NCI-H1092 (cell line): ENCODE results near the gene GNA15.
"Not testable (repeated sequence)": the region's sequence is repeated elsewhere in the genome, so short reads cannot be mapped to it uniquely, and the experiment has no call there.

Source experiments
- DNase-seq: peaks from one replicate; lab custom pipeline; 2025; lab: John Stamatoyannopoulos, UW

Gene GNA15

DNA sequence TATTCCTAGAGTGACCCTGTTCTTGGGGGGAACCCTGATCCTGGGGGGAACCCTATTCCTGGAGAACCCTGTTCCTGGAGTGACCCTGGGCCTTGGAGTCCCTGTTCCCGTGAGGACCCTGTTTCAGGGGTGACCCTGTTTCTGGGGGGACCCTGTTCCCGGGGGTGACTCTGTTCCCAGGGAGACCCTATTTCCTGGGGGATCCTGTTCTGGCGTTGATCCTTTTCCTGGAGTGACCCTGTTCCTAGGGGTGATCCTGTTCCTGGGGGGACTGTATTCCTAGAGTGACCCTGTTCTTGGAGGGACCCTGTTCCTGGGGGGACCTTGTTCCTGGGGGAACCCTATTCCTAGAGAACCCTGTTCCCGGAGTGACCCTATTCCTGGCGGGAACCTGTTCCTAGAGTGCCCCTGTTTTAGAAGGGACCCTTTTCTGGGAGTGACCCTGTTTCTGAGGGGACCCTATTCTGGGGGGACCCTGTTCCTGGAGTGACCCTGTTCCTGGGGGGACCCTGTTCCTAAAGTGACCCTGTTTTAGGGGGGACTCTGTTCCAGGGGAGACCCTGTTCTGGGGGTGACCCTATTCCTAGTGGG, 15.0 kb downstream of the GNA15 start:
- no peak for DNase-seq

- DNase-seq = no peak
Measured at GRCh38 chr19:3151563-3152418, 16.0 kb downstream of the GNA15 start.

DNA sequence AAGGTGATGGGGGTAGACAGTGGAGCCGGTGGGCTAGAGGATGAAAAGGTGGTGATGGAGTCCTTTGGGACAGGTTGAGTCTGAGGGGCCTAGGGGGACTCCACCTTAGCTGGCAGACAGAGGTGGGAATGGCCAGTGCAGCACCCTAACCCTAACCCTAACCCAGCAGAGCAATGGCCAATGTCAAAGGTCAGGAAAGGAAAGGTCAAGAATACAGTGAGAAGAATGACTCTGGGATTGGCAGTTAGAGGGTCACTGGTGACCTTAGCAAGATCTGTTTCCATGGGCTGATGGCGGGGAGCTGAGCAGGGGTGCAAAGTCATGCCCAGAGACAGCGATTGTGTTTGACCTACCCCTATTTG, 16.6 kb downstream of the GNA15 start:
- DNase-seq = no peak

- no peak for DNase-seq
Measured at GRCh38 chr19:3153286-3154230, 17.7 kb downstream of the GNA15 start.

- DNase-seq = not testable (repeated sequence)
Measured at GRCh38 chr19:3154447-3154846, 18.6 kb downstream of the GNA15 start.

GRCh38 chr19:3154957-3155736, 19.3 kb downstream of the GNA15 start:
- DNase-seq = no peak

DNA sequence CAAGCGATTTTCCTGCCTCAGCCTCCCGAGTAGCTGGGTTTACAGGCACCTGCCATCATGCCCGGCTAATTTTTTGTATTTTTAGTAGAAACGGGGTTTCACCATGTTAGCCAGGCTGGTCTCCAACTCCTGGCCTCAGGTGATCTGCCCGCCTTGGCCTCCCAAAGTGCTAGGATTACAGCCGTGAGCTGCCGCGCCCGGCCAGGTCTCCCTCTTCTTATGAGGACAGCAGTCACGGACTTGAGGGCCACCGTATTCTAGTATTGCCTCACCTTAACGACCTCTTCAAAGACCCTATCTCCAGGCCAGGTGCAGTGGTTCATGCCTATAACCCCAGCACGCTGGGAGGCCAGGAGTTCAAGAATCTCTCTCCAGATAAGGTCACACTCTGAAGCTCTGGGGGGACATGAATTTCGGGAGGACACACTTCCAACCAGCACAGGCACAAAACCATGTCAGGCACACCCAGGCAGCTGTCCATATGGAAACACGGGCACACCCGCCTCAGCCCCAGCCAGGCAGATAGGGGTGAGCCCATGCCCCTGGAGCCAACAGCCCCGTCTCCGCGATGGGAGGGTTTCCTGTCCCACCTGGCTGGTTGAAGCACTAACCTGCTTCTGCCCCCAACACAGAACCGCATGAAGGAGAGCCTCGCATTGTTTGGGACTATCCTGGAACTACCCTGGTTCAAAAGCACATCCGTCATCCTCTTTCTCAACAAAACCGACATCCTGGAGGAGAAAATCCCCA, 21.4 kb downstream of the GNA15 start:
- DNase-seq = no peak

- no peak for DNase-seq
Measured at GRCh38 chr19:3159565-3159964, 23.7 kb downstream of the GNA15 start.

DNA sequence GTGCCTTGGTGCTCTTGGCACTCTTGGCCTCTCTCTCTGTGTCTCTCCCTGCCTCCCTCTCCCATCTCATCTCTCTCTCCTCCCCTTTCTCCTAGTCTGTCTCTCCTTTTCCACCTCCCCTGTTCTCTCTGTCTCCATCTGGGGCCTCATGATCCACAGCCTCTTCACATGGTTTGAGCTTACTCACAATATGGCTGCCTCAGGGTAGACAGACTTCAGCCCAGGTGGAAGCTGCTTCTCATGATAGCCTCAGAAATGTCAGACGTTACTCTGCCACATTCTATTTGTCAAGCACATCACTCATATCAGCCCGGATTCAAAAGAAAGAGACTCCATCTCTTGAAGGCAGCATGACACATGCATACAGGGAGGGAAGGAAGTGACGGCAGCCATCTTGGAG, 24.4 kb downstream of the GNA15 start:
- no peak for DNase-seq

- no peak for DNase-seq
Measured at GRCh38 chr19:3161453-3161852, 25.6 kb downstream of the GNA15 start.

- peak; percentile 14 for DNase-seq
Measured at GRCh38 chr19:3162418-3163229, 26.8 kb downstream of the GNA15 start.

DNA sequence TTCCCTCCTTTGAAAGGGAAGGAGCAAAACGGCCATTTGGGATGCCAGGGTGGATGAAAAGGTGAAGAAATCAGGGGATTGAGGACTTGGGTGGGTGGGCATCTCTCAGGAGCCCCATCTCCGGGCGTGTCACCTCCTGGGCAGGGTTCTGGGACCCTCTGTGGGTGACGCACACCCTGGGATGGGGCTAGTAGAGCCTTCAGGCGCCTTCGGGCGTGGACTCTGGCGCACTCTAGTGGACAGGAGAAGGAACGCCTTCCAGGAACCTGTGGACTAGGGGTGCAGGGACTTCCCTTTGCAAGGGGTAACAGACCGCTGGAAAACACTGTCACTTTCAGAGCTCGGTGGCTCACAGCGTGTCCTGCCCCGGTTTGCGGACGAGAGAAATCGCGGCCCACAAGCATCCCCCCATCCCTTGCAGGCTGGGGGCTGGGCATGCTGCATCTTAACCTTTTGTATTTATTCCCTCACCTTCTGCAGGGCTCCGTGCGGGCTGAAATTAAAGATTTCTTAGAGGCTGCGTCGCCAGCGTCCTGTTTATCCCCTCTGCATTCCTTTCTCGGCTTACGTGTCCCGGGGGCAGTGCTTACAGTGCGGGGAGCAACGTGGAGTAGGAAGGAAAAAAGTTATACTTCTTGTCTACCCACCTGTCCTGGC, 27.5 kb downstream of the GNA15 start:
- DNase-seq = peak; percentile 56

GRCh38 chr19:3163943-3164342, 28.1 kb downstream of the GNA15 start:
- DNase-seq = no peak

GRCh38 chr19:3167533-3168272, 31.9 kb downstream of the GNA15 start:
- no peak for DNase-seq

GRCh38 chr19:3171894-3172672, 36.2 kb downstream of the GNA15 start:
- no peak for DNase-seq

DNA sequence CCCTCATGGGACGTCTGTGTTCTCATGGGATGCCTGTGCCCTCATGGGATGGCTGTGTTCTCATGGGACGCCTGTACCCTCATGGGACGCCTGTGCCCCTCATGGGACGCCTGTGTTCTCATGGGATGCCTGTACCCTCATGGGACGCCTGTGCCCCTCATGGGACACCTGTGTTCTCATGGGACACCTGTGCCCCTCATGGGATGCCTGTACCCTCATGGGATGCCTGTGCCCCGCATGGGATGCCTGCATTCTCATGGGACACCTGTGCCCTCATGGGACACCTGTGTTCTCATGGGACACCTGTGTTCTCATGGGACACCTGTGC, 36.8 kb downstream of the GNA15 start:
- DNase-seq = not testable (repeated sequence)

DNA sequence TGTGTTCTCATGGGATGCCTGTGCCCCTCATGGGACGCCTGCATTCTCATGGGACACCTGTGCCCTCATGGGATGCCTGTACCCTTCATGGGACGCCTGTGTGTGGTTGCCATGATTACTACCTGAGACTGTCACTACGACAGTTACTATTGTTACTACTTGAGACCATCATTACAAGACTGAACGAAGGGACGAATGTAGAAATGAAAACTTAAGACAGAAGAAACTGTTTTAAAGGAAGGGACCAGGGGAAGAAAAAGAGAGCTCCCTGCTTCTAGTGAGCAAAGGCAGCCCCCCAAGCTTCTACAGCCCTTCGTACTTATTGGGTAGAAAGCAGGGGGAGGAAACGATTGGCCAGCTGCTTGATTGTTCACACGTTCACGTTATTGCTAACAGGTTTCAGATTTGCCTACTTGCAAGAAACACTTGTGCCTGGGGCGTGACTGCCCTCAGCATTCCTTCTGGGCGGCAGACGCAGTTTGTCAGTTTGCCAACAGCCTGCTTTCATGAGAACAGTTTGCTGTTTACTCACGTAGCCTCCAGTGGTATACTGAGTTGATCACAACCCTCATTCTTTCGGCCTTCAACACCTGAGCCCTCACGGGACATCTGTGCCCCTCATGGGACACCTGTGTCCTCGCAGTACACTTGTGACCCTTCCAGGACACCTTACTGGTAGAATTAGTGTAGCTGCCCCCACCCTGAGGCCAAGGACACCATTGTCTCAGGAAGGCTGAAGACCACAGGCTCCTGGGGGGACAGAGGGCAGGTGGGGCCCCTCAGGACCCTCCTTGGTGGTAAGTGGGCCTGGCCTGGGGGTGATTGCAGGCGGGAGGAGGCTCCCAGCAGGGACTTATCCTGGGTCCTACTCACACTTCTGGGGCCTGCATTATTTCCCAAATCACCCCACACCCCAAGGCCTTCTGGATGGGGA, 40.2 kb downstream of the GNA15 start:
- DNase-seq = no peak
